HepG2 (cell line): Measurements from ENCODE around the gene CASKIN1. TPM values are rescaled to one million over a fixed set of nuclear protein-coding genes. Genes with fewer than 3 reads are reported as not detected.

Experiments
- CBX5 ChIP-seq: sonication (generic); formaldehyde crosslinking; IDR thresholded peaks from 2 replicates; pipeline ENCODE4 v1.4.0; 2020; ENCODE audit warnings: missing genetic modification reagents, borderline replicate concordance
- CEBPG ChIP-seq: IDR thresholded peaks from 2 replicates; pipeline ENCODE4 v1.6.1; 2016
- EED ChIP-seq: sonication (generic); formaldehyde crosslinking; IDR thresholded peaks from 2 replicates; pipeline ENCODE4 v1.5.0; 2020; ENCODE audit warnings: mild to moderate bottlenecking, missing genetic modification reagents
- EP300 ChIP-seq, 3 experiments: sonication (generic) in 1 of 3; formaldehyde crosslinking in 1 of 3; IDR thresholded peaks; 2 replicates each; pipeline versions ENCODE4 v1.5.1 to v1.6.1; 2011 to 2020; ENCODE audit warnings: low read depth in 2 of 3, low read length in 2 of 3, borderline replicate concordance in 1 of 3, improper control_type of control experiment in 1 of 3, mild to moderate bottlenecking in 1 of 3, missing genetic modification reagents in 1 of 3, moderate library complexity in 1 of 3
- HES4 ChIP-seq: sonication (generic); formaldehyde crosslinking; IDR thresholded peaks from 2 replicates; pipeline ENCODE4 v1.9.0; 2021; ENCODE audit warnings: mild to moderate bottlenecking, missing genetic modification reagents, borderline replicate concordance
- HHEX ChIP-seq: IDR thresholded peaks from 2 replicates; pipeline ENCODE4 v1.6.1; 2016; ENCODE audit warnings: control low read depth
- HMG20B ChIP-seq: conservative IDR thresholded peaks from 2 replicates; pipeline ENCODE4 v1.6.1; 2016; ENCODE audit warnings: missing genetic modification reagents, missing compliant biosample characterization
- RXRA ChIP-seq: sonication (generic); formaldehyde crosslinking; IDR thresholded peaks from 2 replicates; pipeline ENCODE4 v1.5.1; 2020; ENCODE audit warnings: missing genetic modification reagents
- SP4 ChIP-seq: sonication (generic); formaldehyde crosslinking; IDR thresholded peaks from 2 replicates; pipeline ENCODE4 v1.8.1; 2023; ENCODE audit warnings: mild to moderate bottlenecking, missing genetic modification reagents
- TCF7L2 ChIP-seq: IDR thresholded peaks from 2 replicates; pipeline ENCODE4 v1.6.1; 2011; ENCODE audit warnings: mild to moderate bottlenecking, low read depth, low read length, moderate library complexity
- TMF1 ChIP-seq: sonication (generic); formaldehyde crosslinking; IDR thresholded peaks from 2 replicates; pipeline ENCODE4 v1.8.1; 2022; ENCODE audit warnings: low read depth, missing genetic modification reagents
- ZC3H4 ChIP-seq: sonication (generic); formaldehyde crosslinking; IDR thresholded peaks from 2 replicates; pipeline ENCODE4 v1.4.0; 2020; ENCODE audit warnings: missing genetic modification reagents, borderline replicate concordance
- ZNF160 ChIP-seq: sonication (generic); formaldehyde crosslinking; IDR thresholded peaks from 2 replicates; pipeline ENCODE4 v1.8.0; 2022; ENCODE audit warnings: mild to moderate bottlenecking, inconsistent platforms, missing genetic modification reagents
- ZNF547 ChIP-seq: sonication (generic); formaldehyde crosslinking; IDR thresholded peaks from 2 replicates; pipeline ENCODE4 v1.5.1; 2020; ENCODE audit warnings: mild to moderate bottlenecking, missing genetic modification reagents
- ZNF564 ChIP-seq: sonication (generic); formaldehyde crosslinking; IDR thresholded peaks from 2 replicates; pipeline ENCODE4 v1.8.1; 2023; ENCODE audit warnings: mild to moderate bottlenecking, missing genetic modification reagents
- ZNF629 ChIP-seq: sonication (generic); formaldehyde crosslinking; conservative IDR thresholded peaks from 2 replicates; pipeline ENCODE4 v1.5.0; 2020; ENCODE audit warnings: missing genetic modification reagents
- ZNF777 ChIP-seq: sonication (generic); formaldehyde crosslinking; IDR thresholded peaks from 2 replicates; pipeline ENCODE4 v1.4.0; 2020; ENCODE audit warnings: missing genetic modification reagents
- ZZZ3 ChIP-seq: sonication (generic); formaldehyde crosslinking; IDR thresholded peaks from 2 replicates; pipeline ENCODE4 v1.4.0; 2020; ENCODE audit warnings: missing genetic modification reagents, mild to moderate bottlenecking, borderline replicate concordance
- polyA plus RNA-seq, 8 experiments: library from polyadenylated mRNA; depleted of rRNA in 3 of 8; stranded (reverse) in 7 of 8; unstranded in 1 of 8; fragments of >200 nt; fragmentation: Illumina TruSeq in 4 of 8; extraction: Trizol in 4 of 8; gene quantifications; 2 replicates each; pipeline versions ENCODE4 v1.2.1 to v1.2.3, GENCODE V29; 2011 to 2016; ENCODE audit warnings: low read depth in 4 of 8, missing spikeins in 1 of 8, mixed read lengths in 1 of 8; ENCODE audit not compliant: insufficient read depth in 1 of 8
- total RNA-seq, 5 experiments: library from RNA; depleted of rRNA; stranded (reverse); fragments of >200 nt; fragmentation: Illumina TruSeq; extraction: Trizol; gene quantifications; 2 replicates each; pipeline ENCODE4 v1.2.3, GENCODE V29; 2016; ENCODE audit warnings: low read depth in 1 of 5
- TF ChIP-seq, protein P1 (sequence below): sonication (generic); formaldehyde crosslinking; IDR thresholded peaks from 2 replicates; pipeline ENCODE4 v1.8.1; 2022; ENCODE audit warnings: mild to moderate bottlenecking, missing genetic modification reagents
- TF ChIP-seq, protein P2 (sequence below): sonication (generic); formaldehyde crosslinking; IDR thresholded peaks from 2 replicates; pipeline ENCODE4 v1.4.0; 2020; ENCODE audit warnings: mild to moderate bottlenecking, missing genetic modification reagents, borderline replicate concordance
- TF ChIP-seq, protein P3 (sequence below): sonication (generic); formaldehyde crosslinking; IDR thresholded peaks from 2 replicates; pipeline ENCODE4 v1.4.0; 2020; ENCODE audit warnings: mild to moderate bottlenecking, missing genetic modification reagents
- TF ChIP-seq, protein P4 (sequence below): sonication (generic); formaldehyde crosslinking; IDR thresholded peaks from 2 replicates; pipeline ENCODE4 v1.9.0; 2021; ENCODE audit warnings: missing genetic modification reagents, borderline replicate concordance

The CASKIN1 gene
- total and polyA plus RNA-seq, 2 of the 13 experiments (the other 11 are each of a cell fraction or from before 2014, with no cell fraction given), result 1.2 to 2.2 TPM

DNA sequence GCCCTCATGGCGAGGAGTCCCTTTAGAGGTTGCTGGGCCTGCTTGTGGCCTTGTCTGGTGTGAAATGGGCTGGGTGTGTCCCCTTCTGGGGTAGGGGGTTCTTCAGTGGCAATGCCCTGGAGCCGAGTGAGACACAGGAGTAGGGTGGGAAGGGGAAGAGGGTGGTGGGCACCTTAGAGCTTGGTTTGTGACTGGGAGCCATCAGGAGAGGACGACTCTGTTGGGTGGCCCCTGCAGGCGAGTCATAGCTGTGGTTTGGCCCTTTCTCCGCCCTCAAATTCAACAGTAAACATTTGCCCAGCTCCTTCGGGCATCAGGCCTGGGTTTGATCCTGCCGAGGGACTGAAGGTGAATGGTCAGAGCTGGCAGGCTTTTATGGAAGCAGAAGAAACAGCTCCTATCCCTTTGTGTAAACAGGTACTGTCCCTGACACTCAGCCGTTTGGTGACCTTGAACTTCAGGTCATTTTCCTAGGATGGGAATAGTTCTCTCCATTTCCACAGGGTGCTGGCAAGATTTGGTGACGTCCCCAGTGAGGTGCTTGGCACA, 29.9 kb upstream of the CASKIN1 start (continued):
- TF ChIP-seq, protein P1, sequence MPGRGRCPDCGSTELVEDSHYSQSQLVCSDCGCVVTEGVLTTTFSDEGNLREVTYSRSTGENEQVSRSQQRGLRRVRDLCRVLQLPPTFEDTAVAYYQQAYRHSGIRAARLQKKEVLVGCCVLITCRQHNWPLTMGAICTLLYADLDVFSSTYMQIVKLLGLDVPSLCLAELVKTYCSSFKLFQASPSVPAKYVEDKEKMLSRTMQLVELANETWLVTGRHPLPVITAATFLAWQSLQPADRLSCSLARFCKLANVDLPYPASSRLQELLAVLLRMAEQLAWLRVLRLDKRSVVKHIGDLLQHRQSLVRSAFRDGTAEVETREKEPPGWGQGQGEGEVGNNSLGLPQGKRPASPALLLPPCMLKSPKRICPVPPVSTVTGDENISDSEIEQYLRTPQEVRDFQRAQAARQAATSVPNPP (CRISPR knock-in tag), result no peak
- TF ChIP-seq ZC3H4 (CRISPR knock-in tag), result no peak
- no peak for TF ChIP-seq HES4 (CRISPR knock-in tag)
- TF ChIP-seq ZZZ3 (CRISPR knock-in tag), result no peak
- no peak for TF ChIP-seq ZNF629 (CRISPR knock-in tag)
- TF ChIP-seq CBX5 (CRISPR knock-in tag), result peak; percentile 48; the same call in 1 of the 2 replicates
- no peak for TF ChIP-seq EED (CRISPR knock-in tag)
- 0 out of 2 replicates have a peak, but pooled peaks have one; percentile 48 for TF ChIP-seq ZNF547 (CRISPR knock-in tag)
- peak in 1 of 2 experiments; percentile 68; a peak in 1 of 4 replicates for TF ChIP-seq EP300 (IDR thresholded peaks at IDR 0.05; ENCODE audit: low read depth in 2 of 2, low read length in 2 of 2)
- TF ChIP-seq EP300 (CRISPR knock-in tag; IDR thresholded peaks at IDR 0.05; ENCODE audit: borderline replicate concordance), result peak; percentile 55; the same call in 1 of the 2 replicates
- TF ChIP-seq ZNF564 (CRISPR knock-in tag), result no peak
- TF ChIP-seq, protein P2, sequence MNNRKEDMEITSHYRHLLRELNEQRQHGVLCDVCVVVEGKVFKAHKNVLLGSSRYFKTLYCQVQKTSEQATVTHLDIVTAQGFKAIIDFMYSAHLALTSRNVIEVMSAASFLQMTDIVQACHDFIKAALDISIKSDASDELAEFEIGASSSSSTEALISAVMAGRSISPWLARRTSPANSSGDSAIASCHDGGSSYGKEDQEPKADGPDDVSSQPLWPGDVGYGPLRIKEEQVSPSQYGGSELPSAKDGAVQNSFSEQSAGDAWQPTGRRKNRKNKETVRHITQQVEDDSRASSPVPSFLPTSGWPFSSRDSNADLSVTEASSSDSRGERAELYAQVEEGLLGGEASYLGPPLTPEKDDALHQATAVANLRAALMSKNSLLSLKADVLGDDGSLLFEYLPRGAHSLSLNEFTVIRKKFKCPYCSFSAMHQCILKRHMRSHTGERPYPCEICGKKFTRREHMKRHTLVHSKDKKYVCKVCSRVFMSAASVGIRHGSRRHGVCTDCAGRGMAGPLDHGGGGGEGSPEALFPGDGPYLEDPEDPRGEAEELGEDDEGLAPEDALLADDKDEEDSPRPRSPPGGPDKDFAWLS (CRISPR knock-in tag), result no peak
- TF ChIP-seq ZNF777 (CRISPR knock-in tag), result no peak
- TF ChIP-seq ZNF160 (CRISPR knock-in tag), result no peak
- TF ChIP-seq, protein P3, sequence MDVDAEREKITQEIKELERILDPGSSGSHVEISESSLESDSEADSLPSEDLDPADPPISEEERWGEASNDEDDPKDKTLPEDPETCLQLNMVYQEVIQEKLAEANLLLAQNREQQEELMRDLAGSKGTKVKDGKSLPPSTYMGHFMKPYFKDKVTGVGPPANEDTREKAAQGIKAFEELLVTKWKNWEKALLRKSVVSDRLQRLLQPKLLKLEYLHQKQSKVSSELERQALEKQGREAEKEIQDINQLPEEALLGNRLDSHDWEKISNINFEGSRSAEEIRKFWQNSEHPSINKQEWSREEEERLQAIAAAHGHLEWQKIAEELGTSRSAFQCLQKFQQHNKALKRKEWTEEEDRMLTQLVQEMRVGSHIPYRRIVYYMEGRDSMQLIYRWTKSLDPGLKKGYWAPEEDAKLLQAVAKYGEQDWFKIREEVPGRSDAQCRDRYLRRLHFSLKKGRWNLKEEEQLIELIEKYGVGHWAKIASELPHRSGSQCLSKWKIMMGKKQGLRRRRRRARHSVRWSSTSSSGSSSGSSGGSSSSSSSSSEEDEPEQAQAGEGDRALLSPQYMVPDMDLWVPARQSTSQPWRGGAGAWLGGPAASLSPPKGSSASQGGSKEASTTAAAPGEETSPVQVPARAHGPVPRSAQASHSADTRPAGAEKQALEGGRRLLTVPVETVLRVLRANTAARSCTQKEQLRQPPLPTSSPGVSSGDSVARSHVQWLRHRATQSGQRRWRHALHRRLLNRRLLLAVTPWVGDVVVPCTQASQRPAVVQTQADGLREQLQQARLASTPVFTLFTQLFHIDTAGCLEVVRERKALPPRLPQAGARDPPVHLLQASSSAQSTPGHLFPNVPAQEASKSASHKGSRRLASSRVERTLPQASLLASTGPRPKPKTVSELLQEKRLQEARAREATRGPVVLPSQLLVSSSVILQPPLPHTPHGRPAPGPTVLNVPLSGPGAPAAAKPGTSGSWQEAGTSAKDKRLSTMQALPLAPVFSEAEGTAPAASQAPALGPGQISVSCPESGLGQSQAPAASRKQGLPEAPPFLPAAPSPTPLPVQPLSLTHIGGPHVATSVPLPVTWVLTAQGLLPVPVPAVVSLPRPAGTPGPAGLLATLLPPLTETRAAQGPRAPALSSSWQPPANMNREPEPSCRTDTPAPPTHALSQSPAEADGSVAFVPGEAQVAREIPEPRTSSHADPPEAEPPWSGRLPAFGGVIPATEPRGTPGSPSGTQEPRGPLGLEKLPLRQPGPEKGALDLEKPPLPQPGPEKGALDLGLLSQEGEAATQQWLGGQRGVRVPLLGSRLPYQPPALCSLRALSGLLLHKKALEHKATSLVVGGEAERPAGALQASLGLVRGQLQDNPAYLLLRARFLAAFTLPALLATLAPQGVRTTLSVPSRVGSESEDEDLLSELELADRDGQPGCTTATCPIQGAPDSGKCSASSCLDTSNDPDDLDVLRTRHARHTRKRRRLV (CRISPR knock-in tag), result no peak
- no peak for TF ChIP-seq SP4
- 0 out of 2 replicates have a peak, but pooled peaks have one; percentile 21 for TF ChIP-seq CEBPG (CRISPR knock-in tag)
- peak; percentile 93 for TF ChIP-seq RXRA (CRISPR knock-in tag)
- TF ChIP-seq TMF1 (CRISPR knock-in tag), result no peak
- TF ChIP-seq HMG20B (CRISPR knock-in tag), result peak; percentile 71; the same call in 1 of the 2 replicates
- TF ChIP-seq, protein P4, sequence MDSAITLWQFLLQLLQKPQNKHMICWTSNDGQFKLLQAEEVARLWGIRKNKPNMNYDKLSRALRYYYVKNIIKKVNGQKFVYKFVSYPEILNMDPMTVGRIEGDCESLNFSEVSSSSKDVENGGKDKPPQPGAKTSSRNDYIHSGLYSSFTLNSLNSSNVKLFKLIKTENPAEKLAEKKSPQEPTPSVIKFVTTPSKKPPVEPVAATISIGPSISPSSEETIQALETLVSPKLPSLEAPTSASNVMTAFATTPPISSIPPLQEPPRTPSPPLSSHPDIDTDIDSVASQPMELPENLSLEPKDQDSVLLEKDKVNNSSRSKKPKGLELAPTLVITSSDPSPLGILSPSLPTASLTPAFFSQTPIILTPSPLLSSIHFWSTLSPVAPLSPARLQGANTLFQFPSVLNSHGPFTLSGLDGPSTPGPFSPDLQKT (CRISPR knock-in tag), result no peak
- peak; percentile 75 for TF ChIP-seq HHEX (CRISPR knock-in tag)
- 0 out of 2 replicates have a peak, but pooled peaks have one; percentile 24 for TF ChIP-seq TCF7L2
